Skeletal muscle satellite cell (primary cell): ENCODE measurements around the gene CORO6.

ENCODE experiments used
- H3K27me3 ChIP-seq: 2 replicates; pipeline ENCODE4 v1.7.0; 2013; ENCODE audit warnings: low read length; ENCODE audit not compliant: control insufficient read depth, insufficient read depth
- H3K36me3 ChIP-seq: 2 replicates; pipeline ENCODE4 v1.7.0; 2013; ENCODE audit warnings: mild to moderate bottlenecking, control low read depth, low read length; ENCODE audit not compliant: insufficient read depth
- H3K4me1 ChIP-seq: 2 replicates; pipeline ENCODE4 v1.7.0; 2013; ENCODE audit warnings: low read length; ENCODE audit not compliant: control insufficient read depth, insufficient read depth
- H3K4me2 ChIP-seq: 2 replicates; pipeline ENCODE4 v1.7.0; 2013; ENCODE audit warnings: mild to moderate bottlenecking, low read length
- H3K4me3 ChIP-seq: 2 replicates; pipeline ENCODE4 v1.7.0; 2013; ENCODE audit warnings: low read length
- H3K9ac ChIP-seq: 2 replicates; pipeline ENCODE4 v1.7.0; 2013; ENCODE audit warnings: mild to moderate bottlenecking, low read depth, low read length, moderate library complexity
- H3K9me3 ChIP-seq: replicated peaks from 2 replicates; pipeline ENCODE4 v1.7.0; 2013; ENCODE audit warnings: mild to moderate bottlenecking, control low read depth, low read length

CORO6 gene

GRCh38 chr17:29586676-29587469 is 35.8 kb downstream of the CORO6 start:
- H3K4me3 ChIP-seq: no peak overlapping the region
- H3K4me1 ChIP-seq: peaks cover 62% of the 10 kb centered on the region
- peak overlapping the region; percentile 84 for H3K9ac ChIP-seq
- H3K4me2 ChIP-seq: peak overlapping the region; percentile 97
- no peaks in the 10 kb centered on the region for H3K9me3 ChIP-seq
- peaks cover 16% of the 10 kb centered on the region for H3K36me3 ChIP-seq
- H3K27me3 ChIP-seq: no peaks in the 10 kb centered on the region

DNA sequence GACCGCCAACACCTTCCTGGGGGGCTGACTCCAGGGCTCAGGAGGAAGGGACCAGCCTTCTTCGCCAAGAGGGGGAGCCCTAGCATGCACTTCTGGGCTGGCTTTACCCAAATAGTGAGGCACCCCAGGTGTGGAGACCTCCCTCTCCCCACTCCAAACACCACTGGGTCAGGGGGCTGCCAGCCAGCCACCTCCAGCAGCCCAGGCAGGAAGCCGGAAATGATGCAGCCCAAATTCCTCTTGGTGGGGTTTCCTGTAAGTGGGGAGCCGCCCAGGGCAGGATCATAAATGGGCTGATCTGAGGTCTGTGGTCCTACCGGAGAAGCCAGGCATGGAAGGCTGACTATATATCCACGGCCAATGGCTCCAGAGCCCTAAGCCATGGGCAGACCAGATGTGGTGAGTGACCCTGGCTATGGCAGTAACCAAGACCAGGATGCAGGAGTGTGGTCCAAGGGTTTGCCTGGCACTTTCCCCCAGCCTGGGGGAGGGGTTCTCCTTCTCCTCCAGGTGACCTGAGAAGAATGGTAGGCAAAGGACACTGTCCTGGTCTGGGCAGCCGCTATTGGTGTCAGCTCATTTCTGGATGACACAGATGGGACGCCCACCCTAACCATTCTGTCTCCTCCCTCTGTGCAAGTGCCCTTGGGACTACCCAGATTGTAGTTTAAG is 37.5 kb downstream of the CORO6 start:
- no peaks in the 10 kb centered on the region for H3K27me3 ChIP-seq
- no peaks in the 10 kb centered on the region for H3K9me3 ChIP-seq
- H3K36me3 ChIP-seq: peaks cover 25% of the 10 kb centered on the region
- H3K9ac ChIP-seq: no peak overlapping the region
- H3K4me1 ChIP-seq: peaks cover 46% of the 10 kb centered on the region
- no peak overlapping the region for H3K4me3 ChIP-seq
- H3K4me2 ChIP-seq: peak overlapping the region; percentile 55

DNA sequence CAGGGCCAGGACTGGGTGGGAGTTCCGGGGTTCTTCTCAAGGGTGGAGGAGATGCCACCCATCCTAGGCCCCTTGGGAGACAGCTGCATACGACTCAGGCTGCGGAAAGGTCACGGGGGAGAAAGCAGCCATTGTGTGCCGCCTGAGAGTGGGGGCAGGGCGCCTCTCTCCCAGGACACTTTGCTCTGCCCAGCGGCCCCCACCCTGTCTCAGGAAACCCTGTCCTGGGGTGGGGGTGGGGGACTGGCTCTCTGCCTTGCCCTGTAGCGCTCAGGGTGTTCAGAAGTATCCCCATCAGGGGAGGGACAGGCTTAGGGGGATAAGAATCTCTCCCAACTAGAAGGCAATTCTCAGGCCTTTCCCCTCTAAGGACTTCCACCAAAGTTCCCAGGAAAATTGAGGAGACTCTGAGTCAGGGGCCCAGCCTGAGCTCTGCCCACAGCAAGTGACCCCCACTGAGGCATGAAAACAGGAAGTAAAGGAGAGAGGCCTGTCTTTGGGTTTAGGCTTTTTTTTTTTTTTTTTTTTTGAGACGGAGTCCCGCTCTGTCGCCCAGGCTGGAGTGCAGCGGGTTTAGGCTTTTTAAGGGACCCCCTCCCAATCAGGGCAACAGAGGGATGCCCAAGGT is 38.1 kb downstream of the CORO6 start:
- Histone ChIP-seq H3K4me1 (peaks cover 39% of the 10 kb centered on the region), H3K9ac (peak overlapping the region; percentile 33), H3K27me3 (no peaks in the 10 kb centered on the region)

GRCh38 chr17:29583324-29584248 is 39.1 kb downstream of the CORO6 start:
- Histone ChIP-seq H3K9me3 (no peaks in the 10 kb centered on the region), H3K27me3 (no peaks in the 10 kb centered on the region), H3K4me2 (no peak overlapping the region), H3K36me3 (peaks cover 31% of the 10 kb centered on the region), H3K4me3 (no peak overlapping the region), H3K4me1 (peaks cover 39% of the 10 kb centered on the region), H3K9ac (no peak overlapping the region)

More for the DNA sequence above, 38.1 kb downstream of the CORO6 start:
- Histone ChIP-seq H3K4me2 (peak overlapping the region; percentile 55), H3K9me3 (no peaks in the 10 kb centered on the region), H3K36me3 (peaks cover 31% of the 10 kb centered on the region), H3K4me3 (no peak overlapping the region)

DNA sequence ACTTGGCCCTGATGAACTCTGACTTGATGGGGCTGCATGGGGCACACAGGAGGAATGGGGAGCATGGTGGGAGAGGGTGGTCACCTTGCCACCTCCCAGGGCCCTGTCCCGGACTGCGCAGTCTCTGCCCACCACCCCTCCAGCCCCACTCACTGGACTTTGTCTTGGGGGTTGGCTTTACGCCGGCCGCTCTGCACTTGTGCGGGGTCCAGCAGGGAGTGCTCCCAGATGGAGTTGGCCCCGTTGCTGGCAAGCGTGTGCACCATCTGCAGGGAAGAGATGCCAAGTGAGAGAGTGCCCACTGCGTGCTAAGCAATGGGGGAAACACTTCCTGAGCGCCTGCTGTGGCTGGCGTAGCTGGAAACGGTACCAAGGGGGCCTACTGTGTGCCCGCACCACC is 39.9 kb downstream of the CORO6 start:
- no peaks in the 10 kb centered on the region for H3K9me3 ChIP-seq
- H3K4me2 ChIP-seq: no peak overlapping the region
- H3K27me3 ChIP-seq: no peaks in the 10 kb centered on the region
- H3K4me1 ChIP-seq: peaks cover 39% of the 10 kb centered on the region
- no peak overlapping the region for H3K4me3 ChIP-seq
- H3K9ac ChIP-seq: no peak overlapping the region
- peaks cover 31% of the 10 kb centered on the region for H3K36me3 ChIP-seq

- H3K4me1 ChIP-seq: peaks cover 39% of the 10 kb centered on the region
- H3K9ac ChIP-seq: no peak overlapping the region
- H3K9me3 ChIP-seq: no peaks in the 10 kb centered on the region
- H3K36me3 ChIP-seq: peaks cover 36% of the 10 kb centered on the region
- no peaks in the 10 kb centered on the region for H3K27me3 ChIP-seq
- no peak overlapping the region for H3K4me2 ChIP-seq
- H3K4me3 ChIP-seq: no peak overlapping the region
These were observed 40.4 kb downstream of the CORO6 start for GRCh38 chr17:29582254-29582765.

DNA sequence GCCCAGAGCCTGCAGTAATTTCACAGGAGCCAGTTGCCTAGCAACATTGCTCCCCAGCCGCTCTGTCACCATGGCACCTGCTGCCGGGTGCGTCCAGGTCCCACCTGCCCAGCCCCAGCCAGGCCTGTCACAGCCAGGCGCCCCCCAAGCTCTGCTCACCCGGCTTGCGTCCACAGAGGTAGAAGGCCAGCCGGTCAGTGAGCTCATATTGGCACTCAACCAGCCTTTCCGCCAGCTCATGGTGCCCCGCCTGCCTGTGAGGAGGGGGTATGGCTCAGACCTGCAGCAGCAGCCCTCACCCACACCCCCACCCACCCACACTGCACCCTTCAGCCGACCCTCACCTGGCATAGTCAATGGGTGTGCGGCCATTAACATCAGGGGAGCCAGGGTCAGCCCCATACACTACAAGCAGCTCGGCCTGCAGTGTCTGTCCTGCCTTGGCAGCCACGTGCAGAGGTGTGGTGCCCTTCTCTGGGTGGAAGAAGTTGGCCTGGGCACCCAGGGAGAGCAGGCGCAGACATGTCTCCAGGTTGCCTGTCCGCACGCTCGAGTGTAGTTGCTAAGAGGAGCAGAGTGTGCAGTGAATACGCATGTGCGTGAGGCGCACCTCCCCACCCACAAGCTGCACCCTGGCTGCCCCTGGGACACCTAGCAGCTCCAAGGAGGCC is 41.0 kb downstream of the CORO6 start:
- Histone ChIP-seq H3K9ac (no peak overlapping the region), H3K4me1 (peaks cover 35% of the 10 kb centered on the region), H3K4me3 (no peak overlapping the region), H3K9me3 (no peaks in the 10 kb centered on the region), H3K4me2 (no peak overlapping the region), H3K27me3 (no peaks in the 10 kb centered on the region), H3K36me3 (peaks cover 42% of the 10 kb centered on the region)

DNA sequence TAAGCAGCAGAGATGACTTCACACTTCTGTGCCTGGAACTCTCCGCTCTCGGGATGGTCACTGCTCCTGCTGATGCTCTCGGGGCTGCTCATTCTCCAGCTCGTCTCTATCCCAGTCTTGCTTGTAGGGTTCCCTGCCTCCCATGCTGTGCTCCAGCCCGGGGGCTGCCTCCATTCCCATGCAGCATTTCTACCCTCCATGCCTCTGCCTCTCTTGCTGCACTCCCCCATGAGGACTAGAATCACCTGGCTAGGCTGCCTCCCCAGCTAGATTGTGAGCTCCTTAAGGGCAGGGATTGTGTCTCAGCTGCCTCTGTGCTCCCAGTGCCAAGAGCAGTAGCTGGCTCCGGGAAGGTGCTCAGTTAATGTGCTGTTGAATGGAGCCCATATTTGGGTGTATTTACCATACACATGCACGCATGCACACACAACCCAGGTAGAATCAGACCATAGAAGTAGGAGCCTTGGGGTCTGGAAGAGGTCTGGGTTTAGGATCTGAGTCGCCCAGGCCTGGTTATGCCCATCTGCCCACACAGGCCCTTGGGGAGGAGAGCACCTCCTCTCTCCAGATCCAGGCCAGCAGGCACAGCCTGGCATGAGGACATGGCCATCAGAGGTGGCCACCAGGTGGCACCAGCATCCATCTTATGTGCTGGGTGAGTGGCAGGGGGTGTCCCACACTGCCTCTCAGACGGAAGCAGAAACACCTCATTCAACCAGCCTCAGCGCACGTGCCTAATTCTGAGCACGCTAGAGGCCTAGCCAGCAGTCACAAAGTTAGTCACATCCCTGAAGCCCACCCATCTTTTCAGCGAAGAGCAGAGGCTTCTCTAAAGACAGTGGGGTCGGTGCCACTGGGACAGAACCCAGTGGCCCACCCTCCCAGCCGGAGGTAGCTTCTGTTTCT is 42.6 kb downstream of the CORO6 start:
- Histone ChIP-seq H3K36me3 (peaks cover 58% of the 10 kb centered on the region), H3K9ac (no peak overlapping the region), H3K27me3 (no peaks in the 10 kb centered on the region), H3K9me3 (no peaks in the 10 kb centered on the region), H3K4me2 (no peak overlapping the region), H3K4me3 (no peak overlapping the region), H3K4me1 (peaks cover 27% of the 10 kb centered on the region)

DNA sequence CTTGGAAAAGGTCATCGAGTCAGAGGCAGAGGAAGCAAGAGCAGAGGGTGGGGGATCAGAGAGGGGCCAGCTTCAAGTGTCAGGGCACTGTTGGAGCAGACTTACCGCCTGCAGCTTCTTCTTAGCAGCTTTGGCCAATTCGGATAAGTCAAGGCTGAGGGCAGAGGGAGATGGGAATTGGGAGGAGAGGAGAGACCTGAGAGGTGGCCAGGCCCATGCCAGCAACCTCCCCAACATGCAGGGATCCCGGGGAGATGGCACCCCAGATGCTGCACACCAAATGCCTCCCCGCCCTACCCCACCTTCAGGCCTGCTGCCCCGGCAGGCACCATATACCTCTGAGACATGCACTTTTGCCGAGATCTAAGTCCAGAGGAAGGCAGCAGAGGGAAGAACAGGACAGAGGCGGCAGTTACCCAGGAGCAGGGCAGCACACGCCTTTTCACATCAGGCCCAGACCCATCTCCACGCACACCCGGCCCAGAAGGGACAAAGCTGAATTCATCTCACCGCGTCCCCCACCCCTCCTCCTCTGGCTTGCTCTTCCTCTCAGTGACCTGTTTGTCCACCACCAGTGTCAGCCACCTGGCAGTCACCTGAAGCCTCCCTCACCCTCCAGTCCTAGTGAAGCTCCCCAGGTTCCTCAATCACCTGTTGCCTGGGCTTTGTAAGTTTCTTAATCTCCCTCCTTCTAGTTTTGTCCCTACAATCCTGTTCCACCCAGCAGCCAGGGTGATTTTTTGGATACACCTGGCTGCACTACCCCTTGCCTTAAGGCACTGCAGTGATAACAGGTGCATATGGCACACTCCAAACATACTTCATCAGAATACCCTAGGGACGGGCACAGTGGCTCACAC is 43.9 kb downstream of the CORO6 start:
- Histone ChIP-seq H3K4me3 (no peak overlapping the region), H3K4me1 (peaks cover 14% of the 10 kb centered on the region), H3K9ac (no peak overlapping the region), H3K27me3 (no peaks in the 10 kb centered on the region), H3K9me3 (no peaks in the 10 kb centered on the region), H3K4me2 (no peak overlapping the region), H3K36me3 (peaks cover 68% of the 10 kb centered on the region)
